Measurements from ENCODE around the gene OSBPL2.

- TF ChIP-seq CTCF (IDR thresholded peaks at IDR 0.05) (no peak), USF2 (CRISPR knock-in tag; IDR thresholded peaks at IDR 0.05) (no peak), CBFB (CRISPR knock-in tag; IDR thresholded peaks at IDR 0.05; ENCODE audit: low read depth) (no peak), ATF2 (CRISPR knock-in tag; IDR thresholded peaks at IDR 0.05; ENCODE audit: borderline replicate concordance, low read depth) (no peak), AFF4 (CRISPR knock-in tag; IDR thresholded peaks at IDR 0.05; ENCODE audit: borderline replicate concordance) (no peak), ZNF232 (CRISPR knock-in tag; IDR thresholded peaks at IDR 0.05) (no peak), ZNF263 (CRISPR knock-in tag; IDR thresholded peaks at IDR 0.05; ENCODE audit: low read depth) (no peak), MAX (CRISPR knock-in tag; IDR thresholded peaks at IDR 0.05) (no peak), CREM (CRISPR knock-in tag; IDR thresholded peaks at IDR 0.05) (no peak)
Measured at GRCh38 chr20:62304331-62305148, 66.2 kb downstream of the OSBPL2 start.

Data from WTC11 (cell line).